SJCRH30 (cell line): ENCODE measurements around the gene CDH8. TPM values are rescaled to one million over a fixed set of nuclear protein-coding genes. Genes with fewer than 3 reads are reported as not detected.

Experiments used
- DNase-seq, 2 experiments: peaks; one replicate each; pipeline ENCODE4 v3.0.0-alpha.2; 2015 to 2020
- H3K27ac ChIP-seq: fragments of 250-450 bp; sonication (Bioruptor Pico); 2 replicates; pipeline ENCODE4 v1.5.1; 2020; ENCODE audit warnings: mild to moderate bottlenecking, moderate library complexity
- H3K27me3 ChIP-seq: fragments of 250-450 bp; sonication (Bioruptor Pico); 2 replicates; pipeline ENCODE4 v1.5.1; 2020; ENCODE audit warnings: mild to moderate bottlenecking, moderate library complexity
- H3K36me3 ChIP-seq: fragments of 250-450 bp; sonication (Bioruptor Pico); 2 replicates; pipeline ENCODE4 v1.5.1; 2020; ENCODE audit warnings: mild to moderate bottlenecking, moderate library complexity
- H3K4me1 ChIP-seq: fragments of 250-450 bp; sonication (Bioruptor Pico); 2 replicates; pipeline ENCODE4 v1.5.1; 2020; ENCODE audit warnings: mild to moderate bottlenecking, moderate library complexity
- H3K4me3 ChIP-seq: fragments of 250-450 bp; sonication (Bioruptor Pico); 2 replicates; pipeline ENCODE4 v1.5.1; 2020; ENCODE audit warnings: mild to moderate bottlenecking, moderate library complexity
- H3K9me3 ChIP-seq: fragments of 250-450 bp; sonication (Bioruptor Pico); replicated peaks from 2 replicates; pipeline ENCODE4 v1.5.1; 2020; ENCODE audit warnings: mild to moderate bottlenecking, moderate library complexity
- total RNA-seq: library from RNA; depleted of rRNA; stranded (reverse); fragments of >200 nt; shearing (Covaris generic); gene quantifications from 2 replicates; pipeline ENCODE4 v1.2.3, GENCODE V29; 2014

The CDH8 gene
- total RNA-seq, 1 experiment from 2014 or later, result not detected

- Histone ChIP-seq H3K27ac (no peak overlapping the region), H3K27me3 (0 out of 2 replicates have a peak, but pooled peaks cover 3% of the 10 kb centered on the region), H3K9me3 (no peaks in the 10 kb centered on the region), H3K36me3 (no peaks in the 10 kb centered on the region), H3K4me3 (no peak overlapping the region), H3K4me1 (no peaks in the 10 kb centered on the region)
- DNase-seq, result no peak
These were observed 2.4 kb upstream of the CDH8 start for GRCh38 chr16:62038646-62039045.

- Histone ChIP-seq H3K9me3 (no peaks in the 10 kb centered on the region), H3K27ac (no peak overlapping the region), H3K36me3 (no peaks in the 10 kb centered on the region), H3K4me3 (no peak overlapping the region), H3K4me1 (no peaks in the 10 kb centered on the region), H3K27me3 (0 out of 2 replicates have a peak, but pooled peaks cover 3% of the 10 kb centered on the region)
- DNase-seq, result no peak
These were observed 2.0 kb upstream of the CDH8 start for GRCh38 chr16:62038225-62038624.

- H3K9me3 ChIP-seq, result no peaks in the 10 kb centered on the region
- H3K27me3 ChIP-seq, result peaks cover 3% of the 10 kb centered on the region; the same call in 1 of the 2 replicates
- no peaks in the 10 kb centered on the region for H3K4me1 ChIP-seq
- H3K36me3 ChIP-seq, result no peaks in the 10 kb centered on the region
- H3K27ac ChIP-seq, result no peak overlapping the region
- H3K4me3 ChIP-seq, result no peak overlapping the region
- DNase-seq, result no peak
These were observed 531 bp upstream of the CDH8 start for GRCh38 chr16:62036802-62037135.

- no peak for DNase-seq
- H3K27me3 ChIP-seq, result peaks cover 3% of the 10 kb centered on the region; the same call in 1 of the 2 replicates
- no peaks in the 10 kb centered on the region for H3K9me3 ChIP-seq
- no peaks in the 10 kb centered on the region for H3K36me3 ChIP-seq
- no peaks in the 10 kb centered on the region for H3K4me1 ChIP-seq
- no peak overlapping the region for H3K27ac ChIP-seq
- H3K4me3 ChIP-seq, result no peak overlapping the region
These were observed 834 bp downstream of the CDH8 start for GRCh38 chr16:62035115-62036092.

GRCh38 chr16:62034231-62035114, 1.8 kb downstream of the CDH8 start:
- no peak overlapping the region for H3K4me3 ChIP-seq
- H3K27ac ChIP-seq, result no peak overlapping the region
- H3K27me3 ChIP-seq, result peaks cover 3% of the 10 kb centered on the region; the same call in 1 of the 2 replicates
- H3K36me3 ChIP-seq, result no peaks in the 10 kb centered on the region
- no peaks in the 10 kb centered on the region for H3K4me1 ChIP-seq
- H3K9me3 ChIP-seq, result no peaks in the 10 kb centered on the region
- no peak for DNase-seq

- H3K36me3 ChIP-seq, result no peaks in the 10 kb centered on the region
- H3K4me1 ChIP-seq, result no peaks in the 10 kb centered on the region
- H3K4me3 ChIP-seq, result no peak overlapping the region
- DNase-seq, result no peak
- no peak overlapping the region for H3K27ac ChIP-seq
- H3K9me3 ChIP-seq, result no peaks in the 10 kb centered on the region
- no peaks in the 10 kb centered on the region; the same call in 1 of the 2 replicates for H3K27me3 ChIP-seq
These were observed 3.2 kb downstream of the CDH8 start for GRCh38 chr16:62033065-62033464.

GRCh38 chr16:62029947-62030346, 6.3 kb downstream of the CDH8 start:
- H3K27me3 ChIP-seq, result no peaks in the 10 kb centered on the region; the same call in 1 of the 2 replicates
- H3K4me1 ChIP-seq, result no peaks in the 10 kb centered on the region
- no peak overlapping the region for H3K4me3 ChIP-seq
- H3K36me3 ChIP-seq, result no peaks in the 10 kb centered on the region
- DNase-seq, result no peak
- H3K27ac ChIP-seq, result no peak overlapping the region
- no peaks in the 10 kb centered on the region for H3K9me3 ChIP-seq

GRCh38 chr16:62022688-62023087, 13.6 kb downstream of the CDH8 start:
- no peak for DNase-seq
- no peaks in the 10 kb centered on the region for H3K4me1 ChIP-seq

GRCh38 chr16:62021161-62021581, 15.1 kb downstream of the CDH8 start:
- no peak overlapping the region for H3K27ac ChIP-seq

More at GRCh38 chr16:62022688-62023087, 13.6 kb downstream of the CDH8 start:
- Histone ChIP-seq H3K4me3 (no peak overlapping the region), H3K27me3 (no peaks in the 10 kb centered on the region), H3K9me3 (no peaks in the 10 kb centered on the region), H3K36me3 (no peaks in the 10 kb centered on the region), H3K27ac (no peak overlapping the region)

GRCh38 chr16:62020681-62021080, 15.6 kb downstream of the CDH8 start:
- no peak for DNase-seq
- Histone ChIP-seq H3K27me3 (no peaks in the 10 kb centered on the region; the same call in 1 of the 2 replicates), H3K9me3 (no peaks in the 10 kb centered on the region), H3K36me3 (no peaks in the 10 kb centered on the region), H3K4me3 (no peak overlapping the region), H3K27ac (no peak overlapping the region), H3K4me1 (no peaks in the 10 kb centered on the region)

More at GRCh38 chr16:62021161-62021581, 15.1 kb downstream of the CDH8 start:
- Histone ChIP-seq H3K4me3 (no peak overlapping the region), H3K9me3 (no peaks in the 10 kb centered on the region), H3K27me3 (no peaks in the 10 kb centered on the region; the same call in 1 of the 2 replicates), H3K4me1 (no peaks in the 10 kb centered on the region), H3K36me3 (no peaks in the 10 kb centered on the region)
- DNase-seq, result no peak

- H3K27me3 ChIP-seq, result no peaks in the 10 kb centered on the region; the same call in 1 of the 2 replicates
These were observed 16.4 kb downstream of the CDH8 start for GRCh38 chr16:62019851-62020250.

GRCh38 chr16:62018301-62019060, 17.8 kb downstream of the CDH8 start:
- no peak for DNase-seq
- Histone ChIP-seq H3K27me3 (no peaks in the 10 kb centered on the region; the same call in 1 of the 2 replicates), H3K4me3 (no peak overlapping the region), H3K4me1 (no peaks in the 10 kb centered on the region), H3K36me3 (no peaks in the 10 kb centered on the region), H3K27ac (no peak overlapping the region), H3K9me3 (no peaks in the 10 kb centered on the region)

More at GRCh38 chr16:62019851-62020250, 16.4 kb downstream of the CDH8 start:
- no peak for DNase-seq
- H3K9me3 ChIP-seq, result no peaks in the 10 kb centered on the region
- no peaks in the 10 kb centered on the region for H3K36me3 ChIP-seq
- H3K27ac ChIP-seq, result no peak overlapping the region
- no peaks in the 10 kb centered on the region for H3K4me1 ChIP-seq
- H3K4me3 ChIP-seq, result no peak overlapping the region

GRCh38 chr16:62014319-62014923, 21.8 kb downstream of the CDH8 start:
- no peaks in the 10 kb centered on the region; the same call in 1 of the 2 replicates for H3K27me3 ChIP-seq
- no peaks in the 10 kb centered on the region for H3K36me3 ChIP-seq
- no peak overlapping the region for H3K4me3 ChIP-seq
- H3K27ac ChIP-seq, result no peak overlapping the region
- no peaks in the 10 kb centered on the region for H3K9me3 ChIP-seq
- no peaks in the 10 kb centered on the region for H3K4me1 ChIP-seq
- DNase-seq, result no peak

- H3K36me3 ChIP-seq, result no peaks in the 10 kb centered on the region
- H3K9me3 ChIP-seq, result no peaks in the 10 kb centered on the region
- H3K4me1 ChIP-seq, result no peaks in the 10 kb centered on the region
- H3K27me3 ChIP-seq, result no peaks in the 10 kb centered on the region
- H3K27ac ChIP-seq, result no peak overlapping the region
- H3K4me3 ChIP-seq, result no peak overlapping the region
- no peak for DNase-seq
These were observed 26.1 kb downstream of the CDH8 start for GRCh38 chr16:62010186-62010585.
